Measurements from ENCODE around the gene WFS1.
A peak's percentile ranks its signal among the peaks of the same experiment; 100 is the strongest.

WFS1 gene

GRCh38 chr4:6333301-6334202 lies 63.9 kb downstream of the WFS1 start:
- Histone ChIP-seq H4K20me1 (ENCODE audit: insufficient read depth, low read length) (no peaks in the 10 kb centered on the region), H3F3A (ENCODE audit: insufficient read depth, low read length) (no peaks in the 10 kb centered on the region), H3K27ac (ENCODE audit: low read length) (no peak overlapping the region), H3K9me3 (replicated peaks; ENCODE audit: insufficient read depth, low read length) (no peaks in the 10 kb centered on the region), H3K36me3 (replicated peaks; ENCODE audit: insufficient read depth, low read length) (no peaks in the 10 kb centered on the region), H3K9me2 (replicated peaks; ENCODE audit: insufficient read depth, low read length) (no peaks in the 10 kb centered on the region), H3K4me1 (ENCODE audit: low read length) (peaks cover 12% of the 10 kb centered on the region), H3K79me2 (ENCODE audit: low read length) (no peaks in the 10 kb centered on the region), H3K27me3 (replicated peaks; ENCODE audit: insufficient read depth, low read length) (peaks cover 79% of the 10 kb centered on the region), H3K4me2 (ENCODE audit: low read depth, low read length) (no peak overlapping the region), H3K4me3 (ENCODE audit: low read length) (no peak overlapping the region), H3K9ac (ENCODE audit: low read length) (no peak overlapping the region), H2AFZ (ENCODE audit: low read length) (no peak overlapping the region)
- peak; percentile 14 for DNase-seq
- TF ChIP-seq EZH2 (optimal IDR thresholded peaks at IDR 0.05; ENCODE audit: low read depth, low read length) (no peak), EZH2phosphoT487 (IDR thresholded peaks at IDR 0.05; ENCODE audit: low read length) (no peak), CTCF (IDR thresholded peaks at IDR 0.05; ENCODE audit: low read length) (peak; percentile 74)

DNA sequence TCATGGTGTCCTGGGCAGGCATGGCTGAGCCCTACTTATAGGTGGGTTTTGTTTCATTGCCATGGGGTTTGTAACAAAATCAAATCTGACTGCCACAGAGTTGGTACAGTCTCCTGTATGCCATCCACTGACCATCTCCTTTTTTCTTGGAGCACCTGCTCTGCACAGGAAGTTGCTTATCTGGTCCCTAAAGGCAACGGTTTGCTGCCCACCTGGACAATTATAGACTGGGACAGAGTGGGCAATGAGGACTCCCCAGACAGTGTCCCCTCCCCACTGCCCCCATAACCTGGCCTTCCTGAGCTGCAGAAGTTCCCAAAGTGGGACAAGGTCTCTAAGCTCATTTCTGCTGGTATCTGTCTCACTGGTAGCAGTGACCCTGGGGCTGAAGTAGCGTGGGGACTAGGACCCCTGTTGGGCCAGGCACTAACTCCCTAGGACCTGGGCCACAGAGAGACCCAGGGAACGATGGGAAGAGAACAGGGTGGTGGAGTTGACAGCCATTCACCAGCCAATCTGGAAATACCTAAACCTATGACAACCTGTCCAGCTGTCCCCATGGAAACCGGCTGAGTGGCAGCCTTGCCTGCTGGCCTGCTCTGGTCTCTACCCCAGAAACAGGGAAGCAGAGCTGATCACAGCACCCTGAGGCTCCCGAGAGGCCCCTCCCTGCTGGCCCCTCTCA lies 64.7 kb downstream of the WFS1 start:
- H2AFZ ChIP-seq (ENCODE audit: low read length), result no peak overlapping the region
- H3K9ac ChIP-seq (ENCODE audit: low read length), result no peak overlapping the region
- no peak for DNase-seq
- H3K79me2 ChIP-seq (ENCODE audit: low read length), result no peaks in the 10 kb centered on the region
- no peaks in the 10 kb centered on the region for H3K36me3 ChIP-seq (replicated peaks; ENCODE audit: insufficient read depth, low read length)
- TF ChIP-seq EZH2phosphoT487 (IDR thresholded peaks at IDR 0.05; ENCODE audit: low read length), result no peak
- no peak for TF ChIP-seq EZH2 (optimal IDR thresholded peaks at IDR 0.05; ENCODE audit: low read depth, low read length)
- no peak for TF ChIP-seq CTCF (IDR thresholded peaks at IDR 0.05; ENCODE audit: low read length)
- peaks cover 79% of the 10 kb centered on the region for H3K27me3 ChIP-seq (replicated peaks; ENCODE audit: insufficient read depth, low read length)
- no peaks in the 10 kb centered on the region for H4K20me1 ChIP-seq (ENCODE audit: insufficient read depth, low read length)
- H3K4me3 ChIP-seq (ENCODE audit: low read length), result no peak overlapping the region
- H3K4me1 ChIP-seq (ENCODE audit: low read length), result peaks cover 13% of the 10 kb centered on the region
- no peaks in the 10 kb centered on the region for H3F3A ChIP-seq (ENCODE audit: insufficient read depth, low read length)
- no peak overlapping the region for H3K4me2 ChIP-seq (ENCODE audit: low read depth, low read length)
- H3K9me3 ChIP-seq (replicated peaks; ENCODE audit: insufficient read depth, low read length), result no peaks in the 10 kb centered on the region
- H3K27ac ChIP-seq (ENCODE audit: low read length), result no peak overlapping the region
- no peaks in the 10 kb centered on the region for H3K9me2 ChIP-seq (replicated peaks; ENCODE audit: insufficient read depth, low read length)

GRCh38 chr4:6335040-6335590 lies 65.5 kb downstream of the WFS1 start:
- no peak overlapping the region for H3K27ac ChIP-seq (ENCODE audit: low read length)
- no peak overlapping the region for H2AFZ ChIP-seq (ENCODE audit: low read length)
- H3K4me2 ChIP-seq (ENCODE audit: low read depth, low read length), result no peak overlapping the region
- H3K4me1 ChIP-seq (ENCODE audit: low read length), result peaks cover 13% of the 10 kb centered on the region
- no peaks in the 10 kb centered on the region for H4K20me1 ChIP-seq (ENCODE audit: insufficient read depth, low read length)
- no peaks in the 10 kb centered on the region for H3K9me3 ChIP-seq (replicated peaks; ENCODE audit: insufficient read depth, low read length)
- no peaks in the 10 kb centered on the region for H3K79me2 ChIP-seq (ENCODE audit: low read length)
- no peak for TF ChIP-seq EZH2phosphoT487 (IDR thresholded peaks at IDR 0.05; ENCODE audit: low read length)
- TF ChIP-seq EZH2 (optimal IDR thresholded peaks at IDR 0.05; ENCODE audit: low read depth, low read length), result no peak
- peak; percentile 24; the same call in 1 of the 2 replicates for TF ChIP-seq CTCF (IDR thresholded peaks at IDR 0.05; ENCODE audit: low read length)
- no peak overlapping the region for H3K4me3 ChIP-seq (ENCODE audit: low read length)
- DNase-seq, result no peak
- no peaks in the 10 kb centered on the region for H3F3A ChIP-seq (ENCODE audit: insufficient read depth, low read length)
- H3K27me3 ChIP-seq (replicated peaks; ENCODE audit: insufficient read depth, low read length), result peaks cover 79% of the 10 kb centered on the region
- H3K9me2 ChIP-seq (replicated peaks; ENCODE audit: insufficient read depth, low read length), result no peaks in the 10 kb centered on the region
- H3K9ac ChIP-seq (ENCODE audit: low read length), result no peak overlapping the region
- H3K36me3 ChIP-seq (replicated peaks; ENCODE audit: insufficient read depth, low read length), result no peaks in the 10 kb centered on the region
